ENCODE results near the gene KRTAP9-6. TPM values are rescaled to one million over a fixed set of nuclear protein-coding genes. Genes with fewer than 3 reads are reported as not detected.

KRTAP9-6 gene
- polyA plus RNA-seq, 1 of the 3 experiments (the other 2 are of a cell fraction): not detected

DNA sequence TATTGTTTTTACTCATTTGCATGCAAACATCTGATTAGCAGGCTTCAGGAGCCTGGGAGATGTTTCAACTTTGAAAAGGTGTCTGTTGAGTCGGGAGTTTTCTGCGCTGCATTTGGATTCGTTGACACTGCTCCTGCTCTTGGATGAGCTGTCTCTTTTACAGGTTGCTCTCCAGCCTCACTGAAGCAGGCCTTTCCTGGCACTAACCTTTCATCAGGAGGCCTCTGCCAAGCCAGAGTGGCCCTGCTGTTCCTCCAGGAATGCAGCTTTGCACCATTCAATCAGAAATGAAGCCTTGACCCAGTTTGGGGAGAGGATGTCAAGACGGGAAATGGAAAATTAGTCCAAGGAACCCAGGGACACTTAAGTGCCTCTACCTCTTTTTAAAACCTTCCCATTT lies 37.8 kb downstream of the KRTAP9-6 start (continued):
- TF ChIP-seq NRF1 (IDR thresholded peaks at IDR 0.05; ENCODE audit: low read depth, low read length): no peak
- TF ChIP-seq ELF1 (IDR thresholded peaks at IDR 0.05): no peak
- no peak for TF ChIP-seq NFIC (IDR thresholded peaks at IDR 0.05; ENCODE audit: borderline replicate concordance)
- no peak for TF ChIP-seq FOXM1 (IDR thresholded peaks at IDR 0.05; ENCODE audit: low read depth)
- no peak for TF ChIP-seq MXI1 (IDR thresholded peaks at IDR 0.05; ENCODE audit: low read depth, low read length)
- no peak for TF ChIP-seq GABPA (IDR thresholded peaks at IDR 0.05; ENCODE audit: low read depth)

GRCh38 chr17:41304091-41304490 lies 38.9 kb downstream of the KRTAP9-6 start:
- peaks cover 43% of the 10 kb centered on the region; the same call in 1 of the 2 replicates for H3K27me3 ChIP-seq (ENCODE audit: insufficient read depth)
- TF ChIP-seq FOXJ3 (CRISPR knock-in tag; IDR thresholded peaks at IDR 0.05) (no peak), RXRA (IDR thresholded peaks at IDR 0.05; ENCODE audit: borderline replicate concordance, low read depth) (no peak), RAD21 (IDR thresholded peaks at IDR 0.05; ENCODE audit: low read length) (no peak), TEAD4 (IDR thresholded peaks at IDR 0.05; ENCODE audit: borderline replicate concordance, insufficient read depth) (no peak), CHD2 (IDR thresholded peaks at IDR 0.05; ENCODE audit: low read length, partially characterized antibody) (no peak), SIN3A (IDR thresholded peaks at IDR 0.05; ENCODE audit: borderline replicate concordance, low read depth, low read length) (no peak), MAX (IDR thresholded peaks at IDR 0.05; ENCODE audit: low read depth) (no peak), EP300 (IDR thresholded peaks at IDR 0.05; ENCODE audit: borderline replicate concordance in 1 of 2, low read depth in 1 of 2, low read length in 1 of 2) (no peak), ZBTB33 (IDR thresholded peaks at IDR 0.05; ENCODE audit: borderline replicate concordance, low read depth) (no peak), NFIC (IDR thresholded peaks at IDR 0.05; ENCODE audit: borderline replicate concordance) (no peak), SMC3 (IDR thresholded peaks at IDR 0.05; ENCODE audit: low read depth, low read length) (no peak), RFX5 (IDR thresholded peaks at IDR 0.05; ENCODE audit: low read length) (no peak), POLR2AphosphoS5 (IDR thresholded peaks at IDR 0.05; ENCODE audit: low read depth, low read length) (no peak), GATA2 (CRISPR knock-in tag; IDR thresholded peaks at IDR 0.05) (no peak)
- TF ChIP-seq, protein P1, sequence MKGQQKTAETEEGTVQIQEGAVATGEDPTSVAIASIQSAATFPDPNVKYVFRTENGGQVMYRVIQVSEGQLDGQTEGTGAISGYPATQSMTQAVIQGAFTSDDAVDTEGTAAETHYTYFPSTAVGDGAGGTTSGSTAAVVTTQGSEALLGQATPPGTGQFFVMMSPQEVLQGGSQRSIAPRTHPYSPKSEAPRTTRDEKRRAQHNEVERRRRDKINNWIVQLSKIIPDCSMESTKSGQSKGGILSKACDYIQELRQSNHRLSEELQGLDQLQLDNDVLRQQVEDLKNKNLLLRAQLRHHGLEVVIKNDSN (IDR thresholded peaks at IDR 0.05; ENCODE audit: borderline replicate concordance, low read depth): no peak
- TF ChIP-seq, protein P2, sequence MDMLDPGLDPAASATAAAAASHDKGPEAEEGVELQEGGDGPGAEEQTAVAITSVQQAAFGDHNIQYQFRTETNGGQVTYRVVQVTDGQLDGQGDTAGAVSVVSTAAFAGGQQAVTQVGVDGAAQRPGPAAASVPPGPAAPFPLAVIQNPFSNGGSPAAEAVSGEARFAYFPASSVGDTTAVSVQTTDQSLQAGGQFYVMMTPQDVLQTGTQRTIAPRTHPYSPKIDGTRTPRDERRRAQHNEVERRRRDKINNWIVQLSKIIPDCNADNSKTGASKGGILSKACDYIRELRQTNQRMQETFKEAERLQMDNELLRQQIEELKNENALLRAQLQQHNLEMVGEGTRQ (IDR thresholded peaks at IDR 0.05; ENCODE audit: borderline replicate concordance, low read depth, low read length): no peak
- TF ChIP-seq, protein P3, sequence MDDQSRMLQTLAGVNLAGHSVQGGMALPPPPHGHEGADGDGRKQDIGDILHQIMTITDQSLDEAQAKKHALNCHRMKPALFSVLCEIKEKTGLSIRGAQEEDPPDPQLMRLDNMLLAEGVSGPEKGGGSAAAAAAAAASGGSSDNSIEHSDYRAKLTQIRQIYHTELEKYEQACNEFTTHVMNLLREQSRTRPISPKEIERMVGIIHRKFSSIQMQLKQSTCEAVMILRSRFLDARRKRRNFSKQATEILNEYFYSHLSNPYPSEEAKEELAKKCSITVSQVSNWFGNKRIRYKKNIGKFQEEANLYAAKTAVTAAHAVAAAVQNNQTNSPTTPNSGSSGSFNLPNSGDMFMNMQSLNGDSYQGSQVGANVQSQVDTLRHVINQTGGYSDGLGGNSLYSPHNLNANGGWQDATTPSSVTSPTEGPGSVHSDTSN (IDR thresholded peaks at IDR 0.05): no peak
- H4K20me1 ChIP-seq (ENCODE audit: insufficient read depth): no peaks in the 10 kb centered on the region
- H3K9me3 ChIP-seq: no peaks in the 10 kb centered on the region
- H3K36me3 ChIP-seq (replicated peaks in 1 of 2; ENCODE audit: control insufficient read depth in 1 of 2, insufficient read depth in 2 of 2, low read length in 1 of 2): no peaks in the 10 kb centered on the region
- no peak overlapping the region for H2AFZ ChIP-seq (ENCODE audit: low read depth)
- 38% methylated on average over 12 of the region's 12 CpGs for WGBS (ENCODE audit: low lambda C conversion rate)
- ChIA-PET POLR2A (no interaction called here), CTCF (interaction anchor here (0.9 to 3.9 kb wide), 2 partner anchors 245 to 359 kb away, joined by 3 to 17 read pairs; no protein-coding TSS in a partner anchor)
- H3K4me3 ChIP-seq (ENCODE audit: low read depth in 2 of 2, low read length in 1 of 2): no peak overlapping the region
- no peaks in the 10 kb centered on the region for H3F3A ChIP-seq (replicated peaks; ENCODE audit: insufficient read depth)
- no peak for DNase-seq
- H3K9me2 ChIP-seq: no peaks in the 10 kb centered on the region
- H3K79me2 ChIP-seq (ENCODE audit: insufficient read depth): no peaks in the 10 kb centered on the region
- H3K4me1 ChIP-seq (ENCODE audit: control insufficient read depth in 1 of 2, insufficient read depth in 2 of 2, low read depth in 1 of 2, low read length in 1 of 2): peaks cover 0 to 25% of the 10 kb centered on the region in 2 experiments; a peak in 1 of 4 replicates
- H3K27ac ChIP-seq (ENCODE audit: low read depth in 2 of 2, low read length in 1 of 2): no peak overlapping the region
- no peak overlapping the region for H3K9ac ChIP-seq
- no peak overlapping the region for H3K4me2 ChIP-seq

All from SK-N-SH (cell line).